ENCODE data around the gene KLHDC9. TPM values are rescaled to one million over a fixed set of nuclear protein-coding genes. Genes with fewer than 3 reads are reported as not detected.

The KLHDC9 gene
- total and polyA plus RNA-seq, 2 of the 13 experiments (the other 11 are each of a cell fraction or from before 2014, with no cell fraction given), result 2.9 TPM

DNA sequence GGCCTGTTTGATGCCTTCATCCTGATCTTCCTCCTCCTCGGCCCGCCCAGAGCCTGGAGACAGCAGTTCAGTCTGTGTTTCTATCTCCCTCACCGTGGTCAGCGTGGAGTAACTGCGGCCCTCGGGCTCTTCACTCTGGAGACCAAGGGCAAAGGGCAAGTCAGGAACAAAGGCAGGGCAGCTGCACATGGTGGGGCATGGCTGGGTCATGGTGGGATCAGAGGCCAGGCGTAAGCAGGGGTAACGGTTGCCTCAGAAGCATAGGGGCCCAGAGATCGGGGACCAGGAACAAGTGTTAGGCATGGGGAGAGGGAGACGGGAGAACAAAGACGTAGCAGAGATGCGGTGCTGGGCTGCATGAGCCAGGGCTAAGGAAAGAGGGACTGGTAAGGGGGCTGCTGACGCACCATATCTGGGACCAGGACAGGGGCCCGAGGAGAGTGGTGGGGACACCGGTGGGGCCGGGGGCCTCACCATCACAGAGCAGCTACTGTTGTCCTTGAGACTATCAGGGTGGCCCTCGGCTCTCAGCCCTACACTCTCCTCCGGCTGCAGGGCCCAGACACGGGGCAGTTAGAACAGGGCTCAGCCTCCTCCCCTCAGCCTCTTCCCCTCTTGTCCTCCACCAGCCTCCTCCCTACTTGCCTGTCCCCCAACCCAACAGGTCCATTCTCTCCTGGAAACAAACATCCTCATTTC, 25.3 kb upstream of the KLHDC9 start (continued):
- TF ChIP-seq, protein P1, sequence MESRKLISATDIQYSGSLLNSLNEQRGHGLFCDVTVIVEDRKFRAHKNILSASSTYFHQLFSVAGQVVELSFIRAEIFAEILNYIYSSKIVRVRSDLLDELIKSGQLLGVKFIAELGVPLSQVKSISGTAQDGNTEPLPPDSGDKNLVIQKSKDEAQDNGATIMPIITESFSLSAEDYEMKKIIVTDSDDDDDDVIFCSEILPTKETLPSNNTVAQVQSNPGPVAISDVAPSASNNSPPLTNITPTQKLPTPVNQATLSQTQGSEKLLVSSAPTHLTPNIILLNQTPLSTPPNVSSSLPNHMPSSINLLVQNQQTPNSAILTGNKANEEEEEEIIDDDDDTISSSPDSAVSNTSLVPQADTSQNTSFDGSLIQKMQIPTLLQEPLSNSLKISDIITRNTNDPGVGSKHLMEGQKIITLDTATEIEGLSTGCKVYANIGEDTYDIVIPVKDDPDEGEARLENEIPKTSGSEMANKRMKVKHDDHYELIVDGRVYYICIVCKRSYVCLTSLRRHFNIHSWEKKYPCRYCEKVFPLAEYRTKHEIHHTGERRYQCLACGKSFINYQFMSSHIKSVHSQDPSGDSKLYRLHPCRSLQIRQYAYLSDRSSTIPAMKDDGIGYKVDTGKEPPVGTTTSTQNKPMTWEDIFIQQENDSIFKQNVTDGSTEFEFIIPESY (CRISPR knock-in tag; IDR thresholded peaks at IDR 0.05), result 0 out of 2 replicates have a peak, but pooled peaks have one; percentile 10
- TF ChIP-seq ZNF350 (CRISPR knock-in tag; IDR thresholded peaks at IDR 0.05; ENCODE audit: borderline replicate concordance, low read depth) (no peak), ELF1 (CRISPR knock-in tag; IDR thresholded peaks at IDR 0.05) (no peak), DR1 (CRISPR knock-in tag; IDR thresholded peaks at IDR 0.05) (no peak), NONO (IDR thresholded peaks at IDR 0.05) (no peak), NONO (CRISPR knock-in tag; conservative IDR thresholded peaks at IDR 0.05) (no peak), ZFP90 (CRISPR knock-in tag; IDR thresholded peaks at IDR 0.05; ENCODE audit: borderline replicate concordance) (0 out of 2 replicates have a peak, but pooled peaks have one; percentile 45), DNMT1 (CRISPR knock-in tag; IDR thresholded peaks at IDR 0.05) (no peak)
- TF ChIP-seq, protein P2, sequence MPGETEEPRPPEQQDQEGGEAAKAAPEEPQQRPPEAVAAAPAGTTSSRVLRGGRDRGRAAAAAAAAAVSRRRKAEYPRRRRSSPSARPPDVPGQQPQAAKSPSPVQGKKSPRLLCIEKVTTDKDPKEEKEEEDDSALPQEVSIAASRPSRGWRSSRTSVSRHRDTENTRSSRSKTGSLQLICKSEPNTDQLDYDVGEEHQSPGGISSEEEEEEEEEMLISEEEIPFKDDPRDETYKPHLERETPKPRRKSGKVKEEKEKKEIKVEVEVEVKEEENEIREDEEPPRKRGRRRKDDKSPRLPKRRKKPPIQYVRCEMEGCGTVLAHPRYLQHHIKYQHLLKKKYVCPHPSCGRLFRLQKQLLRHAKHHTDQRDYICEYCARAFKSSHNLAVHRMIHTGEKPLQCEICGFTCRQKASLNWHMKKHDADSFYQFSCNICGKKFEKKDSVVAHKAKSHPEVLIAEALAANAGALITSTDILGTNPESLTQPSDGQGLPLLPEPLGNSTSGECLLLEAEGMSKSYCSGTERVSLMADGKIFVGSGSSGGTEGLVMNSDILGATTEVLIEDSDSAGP (CRISPR knock-in tag; IDR thresholded peaks at IDR 0.05; ENCODE audit: borderline replicate concordance), result peak; percentile 27; the same call in 1 of the 2 replicates
- TF ChIP-seq, protein P3, sequence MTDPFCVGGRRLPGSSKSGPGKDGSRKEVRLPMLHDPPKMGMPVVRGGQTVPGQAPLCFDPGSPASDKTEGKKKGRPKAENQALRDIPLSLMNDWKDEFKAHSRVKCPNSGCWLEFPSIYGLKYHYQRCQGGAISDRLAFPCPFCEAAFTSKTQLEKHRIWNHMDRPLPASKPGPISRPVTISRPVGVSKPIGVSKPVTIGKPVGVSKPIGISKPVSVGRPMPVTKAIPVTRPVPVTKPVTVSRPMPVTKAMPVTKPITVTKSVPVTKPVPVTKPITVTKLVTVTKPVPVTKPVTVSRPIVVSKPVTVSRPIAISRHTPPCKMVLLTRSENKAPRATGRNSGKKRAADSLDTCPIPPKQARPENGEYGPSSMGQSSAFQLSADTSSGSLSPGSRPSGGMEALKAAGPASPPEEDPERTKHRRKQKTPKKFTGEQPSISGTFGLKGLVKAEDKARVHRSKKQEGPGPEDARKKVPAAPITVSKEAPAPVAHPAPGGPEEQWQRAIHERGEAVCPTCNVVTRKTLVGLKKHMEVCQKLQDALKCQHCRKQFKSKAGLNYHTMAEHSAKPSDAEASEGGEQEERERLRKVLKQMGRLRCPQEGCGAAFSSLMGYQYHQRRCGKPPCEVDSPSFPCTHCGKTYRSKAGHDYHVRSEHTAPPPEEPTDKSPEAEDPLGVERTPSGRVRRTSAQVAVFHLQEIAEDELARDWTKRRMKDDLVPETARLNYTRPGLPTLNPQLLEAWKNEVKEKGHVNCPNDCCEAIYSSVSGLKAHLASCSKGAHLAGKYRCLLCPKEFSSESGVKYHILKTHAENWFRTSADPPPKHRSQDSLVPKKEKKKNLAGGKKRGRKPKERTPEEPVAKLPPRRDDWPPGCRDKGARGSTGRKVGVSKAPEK (CRISPR knock-in tag; IDR thresholded peaks at IDR 0.05; ENCODE audit: borderline replicate concordance), result no peak
- TF ChIP-seq, protein P4, sequence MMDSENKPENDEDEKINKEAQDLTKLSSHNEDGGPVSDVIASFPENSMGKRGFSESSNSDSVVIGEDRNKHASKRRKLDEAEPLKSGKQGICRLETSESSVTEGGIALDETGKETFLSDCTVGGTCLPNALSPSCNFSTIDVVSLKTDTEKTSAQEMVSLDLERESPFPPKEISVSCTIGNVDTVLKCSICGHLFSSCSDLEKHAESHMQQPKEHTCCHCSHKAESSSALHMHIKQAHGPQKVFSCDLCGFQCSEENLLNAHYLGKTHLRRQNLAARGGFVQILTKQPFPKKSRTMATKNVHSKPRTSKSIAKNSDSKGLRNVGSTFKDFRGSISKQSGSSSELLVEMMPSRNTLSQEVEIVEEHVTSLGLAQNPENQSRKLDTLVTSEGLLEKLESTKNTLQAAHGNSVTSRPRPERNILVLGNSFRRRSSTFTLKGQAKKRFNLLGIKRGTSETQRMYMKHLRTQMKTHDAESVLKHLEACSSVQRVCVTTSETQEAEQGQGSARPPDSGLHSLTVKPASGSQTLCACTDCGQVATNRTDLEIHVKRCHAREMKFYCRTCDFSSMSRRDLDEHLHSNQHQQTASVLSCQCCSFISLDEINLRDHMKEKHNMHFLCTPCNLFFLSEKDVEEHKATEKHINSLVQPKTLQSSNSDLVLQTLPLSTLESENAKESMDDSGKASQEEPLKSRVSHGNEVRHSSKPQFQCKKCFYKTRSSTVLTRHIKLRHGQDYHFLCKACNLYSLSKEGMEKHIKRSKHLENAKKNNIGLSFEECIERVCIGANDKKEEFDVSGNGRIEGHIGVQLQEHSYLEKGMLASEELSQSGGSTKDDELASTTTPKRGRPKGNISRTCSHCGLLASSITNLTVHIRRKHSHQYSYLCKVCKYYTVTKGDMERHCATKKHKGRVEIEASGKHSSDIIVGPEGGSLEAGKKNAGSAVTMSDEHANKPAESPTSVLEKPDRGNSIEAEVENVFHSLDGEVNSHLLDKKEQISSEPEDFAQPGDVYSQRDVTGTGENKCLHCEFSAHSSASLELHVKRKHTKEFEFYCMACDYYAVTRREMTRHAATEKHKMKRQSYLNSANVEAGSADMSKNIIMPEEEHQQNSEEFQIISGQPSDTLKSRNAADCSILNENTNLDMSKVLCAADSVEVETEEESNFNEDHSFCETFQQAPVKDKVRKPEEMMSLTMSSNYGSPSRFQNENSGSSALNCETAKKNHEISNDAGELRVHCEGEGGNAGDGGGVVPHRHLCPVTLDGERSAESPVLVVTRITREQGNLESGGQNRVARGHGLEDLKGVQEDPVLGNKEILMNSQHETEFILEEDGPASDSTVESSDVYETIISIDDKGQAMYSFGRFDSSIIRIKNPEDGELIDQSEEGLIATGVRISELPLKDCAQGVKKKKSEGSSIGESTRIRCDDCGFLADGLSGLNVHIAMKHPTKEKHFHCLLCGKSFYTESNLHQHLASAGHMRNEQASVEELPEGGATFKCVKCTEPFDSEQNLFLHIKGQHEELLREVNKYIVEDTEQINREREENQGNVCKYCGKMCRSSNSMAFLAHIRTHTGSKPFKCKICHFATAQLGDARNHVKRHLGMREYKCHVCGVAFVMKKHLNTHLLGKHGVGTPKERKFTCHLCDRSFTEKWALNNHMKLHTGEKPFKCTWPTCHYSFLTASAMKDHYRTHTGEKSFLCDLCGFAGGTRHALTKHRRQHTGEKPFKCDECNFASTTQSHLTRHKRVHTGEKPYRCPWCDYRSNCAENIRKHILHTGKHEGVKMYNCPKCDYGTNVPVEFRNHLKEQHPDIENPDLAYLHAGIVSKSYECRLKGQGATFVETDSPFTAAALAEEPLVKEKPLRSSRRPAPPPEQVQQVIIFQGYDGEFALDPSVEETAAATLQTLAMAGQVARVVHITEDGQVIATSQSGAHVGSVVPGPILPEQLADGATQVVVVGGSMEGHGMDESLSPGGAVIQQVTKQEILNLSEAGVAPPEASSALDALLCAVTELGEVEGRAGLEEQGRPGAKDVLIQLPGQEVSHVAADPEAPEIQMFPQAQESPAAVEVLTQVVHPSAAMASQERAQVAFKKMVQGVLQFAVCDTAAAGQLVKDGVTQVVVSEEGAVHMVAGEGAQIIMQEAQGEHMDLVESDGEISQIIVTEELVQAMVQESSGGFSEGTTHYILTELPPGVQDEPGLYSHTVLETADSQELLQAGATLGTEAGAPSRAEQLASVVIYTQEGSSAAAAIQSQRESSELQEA (CRISPR knock-in tag; IDR thresholded peaks at IDR 0.05; ENCODE audit: not compliant biosample characterization), result no peak
- TF ChIP-seq, protein P5, sequence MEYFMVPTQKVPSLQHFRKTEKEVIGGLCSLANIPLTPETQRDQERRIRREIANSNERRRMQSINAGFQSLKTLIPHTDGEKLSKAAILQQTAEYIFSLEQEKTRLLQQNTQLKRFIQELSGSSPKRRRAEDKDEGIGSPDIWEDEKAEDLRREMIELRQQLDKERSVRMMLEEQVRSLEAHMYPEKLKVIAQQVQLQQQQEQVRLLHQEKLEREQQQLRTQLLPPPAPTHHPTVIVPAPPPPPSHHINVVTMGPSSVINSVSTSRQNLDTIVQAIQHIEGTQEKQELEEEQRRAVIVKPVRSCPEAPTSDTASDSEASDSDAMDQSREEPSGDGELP (IDR thresholded peaks at IDR 0.05; ENCODE audit: borderline replicate concordance, low read depth), result peak; percentile 18; the same call in 1 of the 2 replicates

All from HepG2 (cell line).